GM19351 (cell line): ENCODE measurements around the gene ALDOA.
A peak's percentile ranks its signal among the peaks of the same experiment; 100 is the strongest.

ENCODE experiments used
- ATAC-seq: cut with Tn5 transposase; IDR thresholded peaks from one replicate; pipeline ENCODE4 v1.9.1; 2021; ENCODE audit warnings: mild to moderate bottlenecking, moderate library complexity; ENCODE audit not compliant: unreplicated experiment

Gene ALDOA

DNA sequence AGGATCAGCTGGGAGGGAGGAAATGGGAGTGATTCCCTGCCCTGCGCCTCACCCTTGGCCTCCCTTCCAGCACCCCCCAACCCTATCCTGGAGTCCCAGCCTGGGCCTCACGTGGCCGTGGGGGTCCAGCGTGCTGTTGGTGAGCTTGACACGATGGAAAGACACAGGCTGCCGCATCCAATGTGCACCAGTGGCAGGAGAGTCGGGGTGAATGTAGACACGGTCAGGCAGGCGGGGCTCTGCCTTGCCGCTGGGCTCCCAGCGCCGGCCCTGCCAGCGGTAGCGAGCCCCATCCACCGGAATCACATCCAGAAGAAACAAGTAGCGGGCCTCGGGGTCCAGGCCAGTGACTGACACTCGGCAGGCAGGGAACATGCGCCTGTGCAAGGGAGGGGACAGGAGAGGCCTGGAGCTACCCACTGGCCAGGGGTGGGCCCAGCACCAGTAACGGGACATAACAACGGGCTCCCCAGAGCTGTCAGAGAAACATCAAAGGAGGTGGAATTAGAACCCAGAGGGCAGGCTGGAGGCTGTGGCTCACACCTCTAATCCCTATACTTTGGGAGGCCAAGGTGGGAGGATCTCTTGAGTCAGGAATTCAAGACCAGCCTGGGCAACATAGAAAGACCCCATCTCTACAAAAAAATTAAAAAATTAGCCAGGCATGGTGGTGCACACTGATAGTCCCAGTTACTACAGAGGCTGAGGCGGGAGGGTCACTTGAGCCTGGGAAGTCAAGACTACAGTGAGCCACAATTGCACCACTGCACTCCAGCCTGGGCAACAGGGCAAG, 23.5 kb downstream of the ALDOA start:
- no peak for ATAC-seq

GRCh38 chr16:30090610-30091331, 25.2 kb downstream of the ALDOA start:
- ATAC-seq, result no peak

DNA sequence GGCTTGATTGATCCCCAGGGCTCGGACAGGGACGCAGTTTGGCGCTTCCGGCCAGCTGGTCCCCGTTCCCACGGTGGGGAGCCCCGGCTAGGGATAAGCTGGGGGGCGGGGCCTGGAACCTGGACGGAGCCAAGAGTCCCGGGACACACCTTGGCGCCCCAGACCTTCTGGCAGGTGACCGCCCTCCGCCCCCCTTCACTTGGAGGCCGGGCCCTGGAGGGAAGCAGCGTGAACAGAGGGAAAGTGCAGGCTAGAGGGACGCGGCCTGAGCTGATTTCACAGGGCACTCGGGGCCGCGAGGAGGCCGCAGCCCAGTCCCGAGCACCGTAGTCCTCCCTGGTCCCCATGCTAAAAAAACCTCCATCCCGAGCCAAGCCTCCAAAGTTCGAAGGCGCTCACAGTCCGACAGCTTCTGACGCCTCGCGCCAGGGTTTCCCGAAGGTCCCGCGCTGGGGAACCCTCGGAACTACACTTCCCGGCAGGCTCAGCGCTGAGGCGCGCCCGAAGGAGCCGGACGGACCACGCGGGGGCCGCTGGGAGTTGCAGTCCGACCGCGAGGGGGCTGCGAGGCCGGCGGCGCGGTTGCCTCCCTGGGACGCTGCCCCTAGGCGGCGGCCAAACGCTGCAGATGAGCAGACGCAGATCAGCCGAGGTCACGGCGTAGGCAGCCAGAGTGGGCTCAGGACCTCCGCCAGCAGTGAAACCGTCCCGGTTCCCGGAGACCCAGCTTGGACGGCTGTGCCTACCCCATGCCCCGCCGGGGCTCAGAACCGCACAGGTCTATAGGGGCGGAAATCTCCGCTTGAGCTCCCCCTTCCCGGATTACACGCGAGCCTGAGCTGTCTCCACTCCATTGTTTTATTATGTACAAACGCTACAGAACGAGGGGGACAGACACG, 26.2 kb downstream of the ALDOA start, which contains the start of gene TBX6:
Gene TBX6 (minus strand): TSS at position 451 of the 899 bp plus-strand sequence. CDS start 731 bp downstream, outside the sequence.
- peak; percentile 58 for ATAC-seq

DNA sequence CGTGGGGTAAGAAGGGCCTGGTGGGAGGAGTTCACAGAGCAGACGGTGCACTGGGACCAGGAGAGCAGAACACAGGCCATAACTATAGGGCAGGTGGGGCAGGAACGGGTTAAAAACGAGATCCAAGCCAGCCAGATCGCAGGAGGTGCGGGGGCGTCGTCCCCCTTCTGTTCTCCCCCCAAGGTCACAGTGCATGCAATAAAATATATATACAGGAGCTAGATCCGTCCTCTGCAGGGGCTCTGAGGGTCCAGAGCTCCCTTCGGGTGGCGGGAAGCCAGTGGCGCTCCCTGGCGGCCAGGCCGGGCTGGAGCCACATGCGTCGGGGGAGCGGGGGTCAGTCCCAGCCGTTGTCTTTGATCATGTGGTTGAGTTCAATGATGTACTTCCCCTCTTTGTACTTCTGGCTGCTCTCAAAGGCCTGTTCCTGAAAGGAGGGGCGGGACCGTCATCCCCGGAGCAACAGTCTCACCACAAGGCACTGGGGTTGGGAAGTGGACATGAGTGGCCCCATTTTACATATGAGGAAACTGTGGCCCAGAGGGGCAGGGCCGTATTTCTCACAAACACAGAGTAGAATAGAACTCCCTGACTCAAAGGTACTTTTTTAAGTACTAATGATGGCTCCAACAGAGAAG, 26.9 kb downstream of the ALDOA start:
- ATAC-seq, result peak; percentile 58

DNA sequence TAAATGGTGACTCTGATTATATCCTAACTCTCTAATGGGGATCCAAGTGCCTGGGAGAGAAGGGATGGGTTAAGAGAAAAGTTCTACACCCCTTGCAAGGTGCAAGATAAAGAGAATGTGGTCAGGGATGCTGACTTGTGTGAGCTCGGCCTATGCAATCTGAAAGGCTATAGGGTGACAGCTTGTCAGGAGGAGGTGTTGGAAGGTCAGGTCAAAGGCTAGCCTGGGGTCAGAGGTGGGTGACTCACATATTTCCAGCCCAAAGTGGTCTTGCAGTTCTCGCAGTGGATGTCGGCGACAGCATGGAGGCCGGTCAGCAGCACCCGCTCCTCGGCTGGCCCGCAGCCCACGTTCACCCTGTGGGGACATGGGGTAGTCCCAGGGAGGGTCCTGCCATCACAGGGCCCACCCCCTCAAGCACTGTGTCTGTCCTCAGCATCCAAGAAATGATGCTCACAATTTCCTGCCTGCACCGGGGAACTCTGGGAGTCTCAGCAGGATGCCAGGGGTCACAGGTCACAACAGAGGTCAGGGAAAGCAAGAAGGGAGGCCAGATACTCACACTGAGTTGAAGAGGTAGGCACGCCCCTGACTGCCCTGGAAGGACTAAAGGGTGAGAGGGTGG, 29.1 kb downstream of the ALDOA start:
- no peak for ATAC-seq

- no peak for ATAC-seq
Measured at GRCh38 chr16:30095166-30096078, 29.9 kb downstream of the ALDOA start.

DNA sequence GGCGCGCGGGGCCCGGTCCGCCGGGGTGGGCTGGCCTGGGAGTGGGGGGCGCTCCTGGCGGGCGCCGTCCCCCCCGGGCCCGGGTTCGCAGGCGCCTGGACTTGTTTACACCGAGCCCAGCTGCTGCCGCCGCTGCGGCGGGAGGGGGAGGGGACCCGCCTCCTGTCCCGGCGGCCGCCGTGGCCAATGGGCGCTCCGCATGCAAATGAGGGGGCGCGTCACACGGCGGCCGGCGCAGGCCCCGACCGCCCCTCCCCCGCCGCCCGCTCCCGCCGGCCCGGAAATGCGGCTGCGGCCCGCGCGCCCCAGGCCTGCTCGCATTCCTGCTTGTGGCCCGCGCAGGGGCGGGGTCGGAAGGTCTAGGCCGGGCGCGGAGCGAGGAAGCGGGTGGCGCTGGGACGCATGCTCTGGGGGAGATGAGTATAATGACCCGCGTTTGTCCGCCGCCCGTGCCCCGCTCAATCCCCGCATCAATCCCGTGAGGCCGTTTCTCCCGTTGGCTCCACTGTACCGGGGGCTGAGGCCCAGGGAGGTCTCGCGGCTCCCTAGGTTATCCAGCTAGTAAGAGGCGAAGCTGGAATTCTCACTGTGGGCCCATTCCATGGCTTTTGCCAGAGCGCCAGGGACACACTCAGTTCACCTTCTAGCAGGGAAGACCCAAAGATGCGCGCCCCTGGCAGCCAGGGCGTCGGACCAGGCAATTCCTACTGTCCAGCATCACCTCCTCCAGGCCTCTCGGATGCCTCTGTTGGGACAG, 30.7 kb downstream of the ALDOA start, which contains the start of gene YPEL3:
Gene YPEL3 (minus strand): TSS at position 109 of the 757 bp plus-strand sequence. CDS start 731 bp downstream, outside the sequence.
- no peak for ATAC-seq

DNA sequence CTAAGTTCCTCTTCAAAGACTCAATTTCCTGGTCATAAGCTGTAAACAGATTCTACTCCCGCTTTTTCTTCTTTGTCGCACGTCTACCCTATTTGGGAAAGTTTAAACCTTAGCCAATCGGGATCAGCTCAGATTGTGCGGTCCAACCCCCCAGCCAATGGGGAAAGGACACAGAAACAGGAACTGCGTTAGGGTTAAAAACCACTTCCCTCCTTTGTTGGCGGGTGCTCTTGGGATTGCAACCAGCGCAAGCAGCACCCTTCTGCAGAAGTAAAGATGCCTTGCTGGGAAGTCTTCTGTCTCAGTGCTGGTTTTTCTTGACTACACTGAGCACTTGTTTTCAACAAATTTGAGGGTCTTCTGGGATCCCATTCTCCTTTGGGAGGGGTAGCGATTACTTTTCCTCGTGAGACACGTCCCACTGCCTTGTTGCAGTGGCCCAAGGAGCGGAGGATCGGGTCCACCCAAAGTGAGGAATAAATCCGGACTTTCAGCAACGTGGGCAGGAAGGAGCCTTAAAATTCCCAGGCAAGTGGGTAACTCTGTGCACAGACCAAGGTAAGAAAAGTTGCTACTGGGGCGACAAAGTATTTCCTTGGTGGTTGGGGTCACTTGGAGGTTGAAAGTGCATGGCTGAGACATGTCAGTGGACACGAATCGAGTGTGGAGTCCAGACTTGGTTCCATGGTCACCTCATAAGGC, 31.5 kb downstream of the ALDOA start:
- ATAC-seq, result no peak

DNA sequence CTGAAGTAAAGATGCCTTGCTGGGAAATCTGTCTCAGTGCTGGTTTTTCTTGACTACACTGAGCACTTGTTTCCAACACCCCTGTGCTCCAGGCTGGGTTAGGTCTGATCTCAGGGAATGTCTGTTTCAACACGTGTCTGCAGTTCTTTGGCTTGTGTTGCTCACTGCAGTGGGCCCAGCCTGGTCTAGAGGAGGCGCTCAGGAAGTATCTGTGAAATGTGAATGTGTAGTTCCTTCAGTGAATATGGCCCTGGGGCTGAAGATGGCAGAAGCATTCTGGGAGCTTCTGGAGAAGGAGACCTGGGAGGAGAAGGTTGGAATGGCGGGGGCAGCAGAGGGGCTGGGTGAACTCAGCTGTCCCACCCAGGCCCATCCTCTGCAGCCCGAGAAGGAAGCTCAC, 38.5 kb downstream of the ALDOA start:
- ATAC-seq, result no peak

DNA sequence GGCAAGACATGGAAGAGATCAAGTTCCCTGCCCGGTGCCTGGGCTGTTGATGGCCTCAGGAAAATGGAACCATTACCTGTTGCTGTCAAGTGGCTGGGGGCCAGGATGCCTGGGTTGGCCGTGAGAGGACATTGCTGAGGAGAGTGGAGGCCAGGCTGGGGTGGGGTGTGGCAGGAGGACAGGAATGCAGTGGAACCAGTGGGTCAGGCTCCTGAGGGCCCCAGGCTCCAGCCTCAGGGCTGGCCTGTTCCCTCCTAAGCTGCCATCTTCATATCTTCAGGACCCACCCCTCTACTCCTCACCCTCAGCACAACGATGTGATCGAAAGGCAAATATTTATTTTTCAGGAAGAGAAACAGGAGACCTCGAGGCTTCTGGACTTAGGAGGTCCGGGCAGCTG, 38.9 kb downstream of the ALDOA start:
- ATAC-seq, result no peak

DNA sequence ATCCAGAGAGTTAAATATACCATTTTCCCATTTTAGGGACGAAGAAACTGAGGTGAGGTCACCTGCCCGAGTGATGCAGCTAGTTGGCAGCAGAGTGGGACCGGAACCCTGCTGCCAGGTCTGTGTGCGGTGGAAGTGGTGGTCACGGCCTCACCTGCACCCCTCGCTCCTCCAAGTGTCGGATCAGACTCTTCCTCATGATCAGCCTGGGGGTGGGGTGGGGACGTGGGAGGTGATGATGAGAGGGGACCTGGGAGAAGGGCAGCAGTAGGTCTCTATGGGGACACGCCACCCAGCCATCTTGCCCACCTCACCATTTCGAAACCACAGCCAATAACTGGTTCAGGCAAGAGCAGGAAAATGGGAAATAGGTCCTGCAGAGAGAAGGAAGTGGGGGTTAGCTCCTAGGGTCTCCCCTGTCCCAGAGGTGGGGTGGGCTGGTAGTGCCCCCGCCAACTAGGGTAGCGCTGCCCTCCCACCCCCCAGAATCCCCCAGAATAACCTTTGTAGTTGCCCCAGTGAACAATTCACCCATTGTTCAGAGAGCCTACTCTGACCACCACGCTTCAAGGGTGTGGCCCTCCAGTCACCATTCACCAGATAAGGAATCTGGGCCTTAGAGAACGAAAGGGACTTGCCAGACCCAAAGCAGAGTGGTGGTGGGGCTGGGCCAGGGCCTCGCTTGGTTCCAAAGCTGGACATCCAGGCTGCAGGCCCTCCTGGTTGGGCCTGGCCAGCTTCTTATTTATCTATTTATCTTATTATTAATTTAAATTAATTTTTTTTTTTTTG, 42.7 kb downstream of the ALDOA start:
- no peak for ATAC-seq

- no peak for ATAC-seq
Measured at GRCh38 chr16:30110661-30111060, 45.1 kb downstream of the ALDOA start.

DNA sequence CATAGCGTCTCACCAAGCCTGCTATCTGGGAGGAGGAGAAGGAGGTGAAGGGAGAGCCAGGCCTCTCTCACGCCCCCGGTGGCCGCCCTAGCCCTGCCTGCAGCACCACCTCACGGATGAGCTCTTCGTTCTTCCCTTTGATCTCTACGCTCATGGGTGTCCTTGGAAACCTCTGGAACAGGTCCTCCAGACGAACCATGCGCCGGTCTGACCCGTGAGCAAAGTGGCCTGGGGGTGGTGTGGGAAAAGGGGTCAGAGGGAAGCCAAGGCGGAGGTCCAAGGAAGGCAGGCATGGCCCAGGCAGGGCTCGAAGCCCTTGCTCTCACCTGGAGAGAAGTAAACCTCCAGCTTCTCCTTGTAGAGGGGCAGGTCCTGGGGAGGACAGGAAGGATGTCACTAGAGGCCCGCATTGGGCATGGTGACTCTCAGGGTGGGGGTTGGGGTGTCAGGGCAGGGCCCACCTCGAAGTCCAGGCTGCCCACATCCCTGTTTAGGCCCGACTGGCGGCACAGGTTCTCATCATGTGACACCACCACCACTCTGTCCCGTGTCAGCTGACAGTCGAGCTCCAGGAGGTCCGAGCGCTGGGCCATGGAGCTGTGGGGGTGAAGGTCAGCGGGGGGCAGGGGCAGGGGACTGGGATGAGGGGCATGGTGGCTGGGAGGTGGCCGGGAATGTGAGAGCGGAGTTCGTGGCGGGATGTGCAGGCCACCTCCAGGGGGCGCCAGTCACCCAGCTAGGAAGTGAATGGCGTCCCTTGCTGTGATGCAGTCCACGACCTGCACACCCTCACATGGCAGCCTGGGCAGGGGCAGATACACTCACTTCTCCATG, 46.9 kb downstream of the ALDOA start:
- ATAC-seq, result no peak

DNA sequence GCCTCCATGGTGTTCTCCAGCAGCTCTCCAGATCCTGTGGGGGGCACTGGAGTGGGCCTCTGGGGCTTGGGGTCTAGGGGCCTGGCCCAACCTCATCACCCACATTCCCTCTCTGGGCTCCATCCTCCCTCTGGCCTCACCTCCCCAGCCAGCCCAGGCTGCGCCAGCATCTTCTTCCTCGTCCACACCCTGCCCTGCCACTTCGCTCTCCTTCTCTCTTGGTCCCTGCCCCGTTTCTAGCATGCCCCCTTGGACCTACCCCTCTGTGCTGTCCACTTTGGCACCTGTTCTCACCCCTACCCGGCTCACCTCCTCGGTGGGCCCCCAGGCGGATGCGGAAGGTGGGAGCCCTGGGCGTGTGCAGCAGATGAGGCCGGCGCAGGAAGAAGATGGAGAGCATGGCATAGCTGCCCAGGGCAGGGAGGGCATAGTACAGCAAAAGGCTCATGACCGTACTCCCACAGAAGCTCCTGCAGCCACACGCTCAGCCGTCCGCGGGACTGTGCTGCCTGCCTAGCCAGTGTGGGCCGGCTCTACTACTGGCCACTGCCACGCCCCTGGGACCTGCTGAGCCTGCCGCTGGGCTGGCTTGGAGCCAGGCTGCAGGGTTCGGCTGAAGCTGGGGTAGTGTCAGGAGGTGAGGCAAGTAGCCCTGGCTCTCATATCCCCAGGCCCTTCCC, 47.6 kb downstream of the ALDOA start, which contains the start of gene GDPD3:
Gene GDPD3 (minus strand): TSS at position 507 of the 680 bp plus-strand sequence. CDS start 59 bp downstream, at position 448.
- no peak for ATAC-seq

- ATAC-seq, result no peak
Measured at GRCh38 chr16:30113711-30114333, 48.3 kb downstream of the ALDOA start.
